Stomach (tissue), 4 donors: ENCODE data around the gene PPP1R12A.

Source experiments
- POLR2AphosphoS5 ChIP-seq, 3 donors: sonication (generic); formaldehyde crosslinking; IDR thresholded peaks; one replicate each; pipeline ENCODE4 v1.6.1; 2016; ENCODE audit warnings: antibody characterized with exemption in 3 of 3
- TF ChIP-seq, protein P1 (sequence below), 7 experiments: fragments of 450-650 bp in 4 of 7; fragments of 200-600 bp in 3 of 7; sonication (generic) in 3 of 7; IDR thresholded peaks; one replicate each; pipeline ENCODE4 v1.5.1; 2016 to 2019; ENCODE audit warnings: antibody characterized with exemption in 7 of 7, control low read depth in 2 of 7, mild to moderate bottlenecking in 1 of 7

DNA sequence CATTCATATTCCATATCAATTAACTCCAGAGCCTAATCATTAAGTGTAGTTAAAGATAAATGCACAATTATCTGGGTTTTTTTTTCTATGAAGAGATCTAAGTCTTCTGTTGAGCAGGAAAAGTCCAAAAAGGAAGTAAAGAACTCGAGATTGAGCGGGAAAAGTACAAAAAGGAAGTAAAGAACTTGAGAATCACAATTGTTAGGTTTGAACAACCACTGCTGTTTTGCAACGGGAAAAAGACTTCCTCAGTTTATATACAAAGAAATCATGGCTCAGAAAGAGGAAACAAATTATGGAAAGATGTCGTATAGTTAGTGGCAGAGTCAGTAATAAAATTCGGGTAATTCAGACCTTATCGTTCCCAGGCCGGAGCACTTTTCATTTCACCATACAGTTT is 63.3 kb downstream of the PPP1R12A start:
- TF ChIP-seq, protein P1, sequence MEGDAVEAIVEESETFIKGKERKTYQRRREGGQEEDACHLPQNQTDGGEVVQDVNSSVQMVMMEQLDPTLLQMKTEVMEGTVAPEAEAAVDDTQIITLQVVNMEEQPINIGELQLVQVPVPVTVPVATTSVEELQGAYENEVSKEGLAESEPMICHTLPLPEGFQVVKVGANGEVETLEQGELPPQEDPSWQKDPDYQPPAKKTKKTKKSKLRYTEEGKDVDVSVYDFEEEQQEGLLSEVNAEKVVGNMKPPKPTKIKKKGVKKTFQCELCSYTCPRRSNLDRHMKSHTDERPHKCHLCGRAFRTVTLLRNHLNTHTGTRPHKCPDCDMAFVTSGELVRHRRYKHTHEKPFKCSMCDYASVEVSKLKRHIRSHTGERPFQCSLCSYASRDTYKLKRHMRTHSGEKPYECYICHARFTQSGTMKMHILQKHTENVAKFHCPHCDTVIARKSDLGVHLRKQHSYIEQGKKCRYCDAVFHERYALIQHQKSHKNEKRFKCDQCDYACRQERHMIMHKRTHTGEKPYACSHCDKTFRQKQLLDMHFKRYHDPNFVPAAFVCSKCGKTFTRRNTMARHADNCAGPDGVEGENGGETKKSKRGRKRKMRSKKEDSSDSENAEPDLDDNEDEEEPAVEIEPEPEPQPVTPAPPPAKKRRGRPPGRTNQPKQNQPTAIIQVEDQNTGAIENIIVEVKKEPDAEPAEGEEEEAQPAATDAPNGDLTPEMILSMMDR (IDR thresholded peaks at IDR 0.05): no peak
- TF ChIP-seq POLR2AphosphoS5 (IDR thresholded peaks at IDR 0.05): no peak
